Measurements from ENCODE around the gene WIPF1.

- TF ChIP-seq NFIB (CRISPR knock-in tag; IDR thresholded peaks at IDR 0.05; ENCODE audit: borderline replicate concordance), result no peak
- TF ChIP-seq KMT2B (CRISPR knock-in tag; IDR thresholded peaks at IDR 0.05), result no peak
- TF ChIP-seq ZBTB2 (CRISPR knock-in tag; IDR thresholded peaks at IDR 0.05; ENCODE audit: low read depth), result no peak
- no peak for TF ChIP-seq ZNF343 (CRISPR knock-in tag; IDR thresholded peaks at IDR 0.05)
Measured at GRCh38 chr2:174590346-174590745, 7.3 kb downstream of the WIPF1 start.
